ENCODE data around the gene ADCY7. TPM values are rescaled to one million over a fixed set of nuclear protein-coding genes. Genes with fewer than 3 reads are reported as not detected.

The ADCY7 gene
- total and polyA plus RNA-seq, 2 of the 4 experiments (the other 2 are of a cell fraction): 15.2 to 17.1 TPM

- WGBS, 2 experiments (ENCODE audit: extremely low coverage in 2 of 2, insufficient read length in 1 of 2): 94% methylated on average over 5 of the region's 12 CpGs; no CpG with 5 or more reads in 1 of the 2 experiments
- Histone ChIP-seq H3K56ac (ENCODE audit: extremely low read depth, insufficient read depth, low read length) (no peak overlapping the region), H3K18ac (ENCODE audit: low read depth, low read length) (no peak overlapping the region), H3K9ac (ENCODE audit: low read depth, low read length) (no peak overlapping the region), H3K79me1 (ENCODE audit: low read depth in 1 of 2, low read length in 2 of 2) (peaks cover 4 to 5% of the 10 kb centered on the region in 2 experiments; a peak in 2 of 4 replicates), H2AK9ac (replicated peaks; ENCODE audit: low read depth, low read length, poor library complexity) (no peak overlapping the region), H3K4ac (ENCODE audit: low read depth, low read length) (no peak overlapping the region), H2BK15ac (ENCODE audit: low read depth, low read length) (no peak overlapping the region), H3K27me3 (ENCODE audit: control insufficient read depth, insufficient read depth, low read length) (no peaks in the 10 kb centered on the region), H3K4me3 (ENCODE audit: insufficient read depth, low read depth, low read length) (no peak overlapping the region), H3K4me2 (ENCODE audit: low read depth, low read length) (no peak overlapping the region), H3K9me3 (ENCODE audit: control insufficient read depth, insufficient read depth, low read length) (no peaks in the 10 kb centered on the region), H3K4me1 (ENCODE audit: control insufficient read depth, insufficient read depth, low read length) (no peaks in the 10 kb centered on the region), H4K8ac (ENCODE audit: low read depth in 2 of 2, low read length in 2 of 2) (no peak overlapping the region), H2BK5ac (ENCODE audit: low read depth, low read length, poor library complexity, severe bottlenecking) (no peak overlapping the region), H2AFZ (replicated peaks; ENCODE audit: low read length, poor library complexity) (no peak overlapping the region), H3K27ac (ENCODE audit: insufficient read depth, low read length) (no peak overlapping the region), H4K91ac (ENCODE audit: insufficient read depth, low read depth, low read length) (no peak overlapping the region), H2AK5ac (ENCODE audit: low read depth, low read length) (no peak overlapping the region), H4K5ac (ENCODE audit: low read depth, low read length) (no peak overlapping the region), H4K20me1 (ENCODE audit: insufficient read depth, low read length) (no peaks in the 10 kb centered on the region), H2BK20ac (ENCODE audit: low read depth, low read length) (no peak overlapping the region), H3K23ac (ENCODE audit: low read depth, low read length) (no peak overlapping the region), H3K14ac (replicated peaks; ENCODE audit: low read depth, low read length) (no peak overlapping the region), H2BK120ac (ENCODE audit: low read depth, low read length) (no peak overlapping the region), H3K36me3 (ENCODE audit: control insufficient read depth, insufficient read depth, low read length) (peaks cover 8% of the 10 kb centered on the region; the same call in 1 of the 2 replicates), H3K9me1 (ENCODE audit: insufficient read depth, low read length) (peaks cover 3% of the 10 kb centered on the region; the same call in 1 of the 2 replicates)
- no TSS peak for BruUV-seq (replicated peaks)
- POLR2A ChIA-PET (ENCODE audit: unreplicated experiment): no interaction called here
- ATAC-seq (ENCODE audit: low read depth) (no peak), DNase-seq (no peak)
- dilution Hi-C loops (cut with HindIII; ENCODE audit: low sequenced_read_pairs, unreplicated experiment) (no loop called here), intact Hi-C loops (cut with micrococcal nuclease) (no loop called here), in situ Hi-C loops (cut with MboI; ENCODE audit: low sequenced_read_pairs) (no loop called here)
- CTCF ChIA-PET: no interaction called here
- TF ChIP-seq, protein P1, sequence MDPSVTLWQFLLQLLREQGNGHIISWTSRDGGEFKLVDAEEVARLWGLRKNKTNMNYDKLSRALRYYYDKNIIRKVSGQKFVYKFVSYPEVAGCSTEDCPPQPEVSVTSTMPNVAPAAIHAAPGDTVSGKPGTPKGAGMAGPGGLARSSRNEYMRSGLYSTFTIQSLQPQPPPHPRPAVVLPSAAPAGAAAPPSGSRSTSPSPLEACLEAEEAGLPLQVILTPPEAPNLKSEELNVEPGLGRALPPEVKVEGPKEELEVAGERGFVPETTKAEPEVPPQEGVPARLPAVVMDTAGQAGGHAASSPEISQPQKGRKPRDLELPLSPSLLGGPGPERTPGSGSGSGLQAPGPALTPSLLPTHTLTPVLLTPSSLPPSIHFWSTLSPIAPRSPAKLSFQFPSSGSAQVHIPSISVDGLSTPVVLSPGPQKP (IDR thresholded peaks at IDR 0.05; ENCODE audit: borderline replicate concordance, low read depth, low read length): no peak
- TF ChIP-seq CTCF (conservative IDR thresholded peaks at IDR 0.05; ENCODE audit: low read depth, low read length): no peak
- TF ChIP-seq BHLHE40 (IDR thresholded peaks at IDR 0.05; ENCODE audit: low read depth, low read length): no peak
- no peak for TF ChIP-seq POLR2A (IDR thresholded peaks at IDR 0.05; ENCODE audit: low read depth, low read length)
- TF ChIP-seq RFX5 (IDR thresholded peaks at IDR 0.05; ENCODE audit: low read depth, low read length): no peak
Measured at GRCh38 chr16:50292566-50292948, 26.2 kb downstream of the ADCY7 start.

All from IMR-90 (cell line).